HCT116 (cell line): Measurements from ENCODE around the gene CCDC182.

Source experiments
- CEBPB ChIP-seq: IDR thresholded peaks from 2 replicates; pipeline ENCODE4 v1.6.1; 2012; ENCODE audit warnings: low read depth
- CTCF ChIP-seq, 3 experiments: fragments of 200-600 bp in 1 of 3; sonication (generic) in 1 of 3; IDR thresholded peaks in 2 of 3; conservative IDR thresholded peaks in 1 of 3; 2 replicates each; pipeline ENCODE4 v1.5.1; 2012 to 2017; ENCODE audit warnings: low read depth in 2 of 3, low read length in 2 of 3, antibody characterized with exemption in 1 of 3, borderline replicate concordance in 1 of 3, control low read depth in 1 of 3, mild to moderate bottlenecking in 1 of 3, mixed read lengths in 1 of 3, mixed run types in 1 of 3, moderate library complexity in 1 of 3; ENCODE audit not compliant: insufficient read depth in 1 of 3
- ELF1 ChIP-seq: IDR thresholded peaks from 2 replicates; pipeline ENCODE4 v1.6.1; 2012; ENCODE audit warnings: low read depth, borderline replicate concordance
- EZH2 ChIP-seq: fragments of 200-600 bp; sonication (generic); IDR thresholded peaks from 2 replicates; pipeline ENCODE4 v1.6.1; 2017; ENCODE audit warnings: antibody characterized with exemption, mixed run types
- EZH2phosphoT487 ChIP-seq: fragments of 200-600 bp; IDR thresholded peaks from 2 replicates; pipeline ENCODE4 v1.6.1; 2018; ENCODE audit warnings: antibody characterized with exemption, borderline replicate concordance
- POLR2A ChIP-seq: IDR thresholded peaks from 2 replicates; pipeline ENCODE4 v1.7.0; 2011; ENCODE audit warnings: borderline replicate concordance; ENCODE audit not compliant: insufficient read depth, insufficient read length; ENCODE audit errors: extremely low read depth
- POLR2AphosphoS5 ChIP-seq: IDR thresholded peaks from 2 replicates; pipeline ENCODE4 v1.6.1; 2011; ENCODE audit warnings: mild to moderate bottlenecking, low read depth, low read length, moderate library complexity
- SP1 ChIP-seq: IDR thresholded peaks from 2 replicates; pipeline ENCODE4 v1.6.1; 2012; ENCODE audit warnings: low read depth
- YY1 ChIP-seq: IDR thresholded peaks from 2 replicates; pipeline ENCODE4 v1.6.1; 2011; ENCODE audit warnings: low read length, low read depth, moderate library complexity, mild to moderate bottlenecking; ENCODE audit not compliant: insufficient replicate concordance; ENCODE audit errors: extremely low read depth

- TF ChIP-seq EZH2phosphoT487 (no peak), ELF1 (no peak), CTCF (IDR thresholded peaks at IDR 0.05 in 2 of 3, conservative IDR thresholded peaks at IDR 0.05 in 1 of 3; ENCODE audit: borderline replicate concordance in 1 of 3, insufficient read depth in 1 of 3, low read depth in 2 of 3, low read length in 2 of 3) (no peak), SP1 (no peak), POLR2A (no peak), POLR2AphosphoS5 (no peak), EZH2 (no peak), CEBPB (no peak), YY1 (no peak)
These were observed 37.0 kb upstream of the CCDC182 start for GRCh38 chr17:57782062-57782490.
